SK-N-MC (cell line): ENCODE measurements around the gene FAM210A.
"Not testable (repeated sequence)": the region's sequence is repeated elsewhere in the genome, so short reads cannot be mapped to it uniquely, and the experiment has no call there.

ENCODE experiments used
- DNase-seq: peaks from one replicate; pipeline ENCODE4 v3.0.0-alpha.2; 2011; ENCODE audit warnings: low read depth, low spot score
- H3K27ac ChIP-seq: fragments of 200-600 bp; sonication (generic); 2 replicates; pipeline ENCODE4 v1.5.1; 2016; ENCODE audit warnings: mixed run types
- H3K36me3 ChIP-seq: fragments of 200-600 bp; sonication (generic); 2 replicates; pipeline ENCODE4 v1.6.1; 2017; ENCODE audit warnings: antibody characterized with exemption, low read length, mixed read lengths; ENCODE audit not compliant: insufficient read depth
- H3K4me3 ChIP-seq: fragments of 200-600 bp; sonication (generic); 2 replicates; pipeline ENCODE4 v1.5.1; 2016
- H3K9ac ChIP-seq: fragments of 200-600 bp; sonication (generic); 2 replicates; pipeline ENCODE4 v1.8.0; 2017; ENCODE audit warnings: mixed run types, mixed read lengths; ENCODE audit not compliant: insufficient read length
- H3K9me3 ChIP-seq: fragments of 200-600 bp; sonication (generic); 2 replicates; pipeline ENCODE4 v1.6.1; 2017; ENCODE audit warnings: low read depth, mild to moderate bottlenecking, antibody characterized with exemption, low read length, moderate library complexity, mixed read lengths
- EZH2 ChIP-seq: fragments of 200-600 bp; sonication (generic); IDR thresholded peaks from one replicate; pipeline ENCODE4 v1.6.1; 2017; ENCODE audit warnings: antibody characterized with exemption
- FOXP2 ChIP-seq: optimal IDR thresholded peaks from 2 replicates; pipeline ENCODE3; 2011; ENCODE audit warnings: mild to moderate bottlenecking, moderate library complexity; ENCODE audit not compliant: insufficient read depth; ENCODE audit errors: extremely low read length, control extremely low read depth
- POLR2AphosphoS5 ChIP-seq: IDR thresholded peaks from 2 replicates; pipeline ENCODE4 v1.6.1; 2012; ENCODE audit warnings: mild to moderate bottlenecking, low read depth, low read length, borderline replicate concordance

The FAM210A gene

DNA sequence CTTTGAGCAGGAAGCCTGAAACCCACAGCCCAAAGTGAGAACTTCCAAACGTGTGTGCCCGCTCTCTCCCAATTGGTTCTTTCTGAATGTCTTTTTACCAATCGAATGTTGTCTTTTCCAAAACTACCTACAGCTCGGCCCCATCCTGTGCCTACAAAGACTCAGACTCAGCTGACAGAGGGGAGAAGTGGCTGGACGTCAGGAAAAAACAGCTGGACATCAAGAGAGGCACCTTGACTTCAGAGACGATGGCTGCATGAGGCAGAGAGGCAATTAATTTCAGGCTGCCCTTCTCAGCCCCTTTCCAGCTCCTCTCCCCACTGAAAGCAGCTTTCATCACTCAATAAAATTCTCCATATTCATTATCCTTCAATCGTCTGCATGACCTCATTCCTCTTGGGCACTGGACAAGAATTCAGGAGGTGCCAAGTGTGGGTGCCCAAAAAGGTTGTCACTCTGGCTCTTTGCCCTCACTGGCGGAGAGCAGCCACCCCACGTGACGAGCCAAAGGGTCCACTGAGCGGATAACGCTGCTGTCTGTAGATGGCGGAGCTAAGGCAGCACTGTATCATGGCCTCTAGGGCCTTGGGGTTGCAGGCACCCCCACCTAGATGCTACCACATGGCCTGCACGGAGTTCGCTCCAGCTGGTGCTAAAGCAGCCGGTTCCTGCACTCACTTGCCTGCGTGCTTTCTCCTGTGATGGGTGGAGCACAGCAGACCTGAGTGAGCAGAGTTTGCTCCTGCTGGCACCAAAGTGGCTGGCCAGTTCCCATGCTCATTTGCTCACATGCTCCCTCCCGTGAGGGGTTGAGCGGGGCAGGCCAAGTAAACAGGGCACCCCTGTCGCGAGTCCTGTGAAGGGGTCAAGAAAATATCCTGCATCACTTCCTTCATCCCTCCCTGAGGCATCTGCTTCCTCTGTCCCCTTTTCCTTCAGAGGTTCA is 37.9 kb downstream of the FAM210A start:
- TF ChIP-seq FOXP2 = no peak
- no peak for TF ChIP-seq POLR2AphosphoS5
- no peak for TF ChIP-seq EZH2
- Histone ChIP-seq H3K36me3 (0 out of 2 replicates have a peak, but pooled peaks cover 9% of the 10 kb centered on the region), H3K9me3 (0 out of 2 replicates have a peak, but pooled peaks cover 4% of the 10 kb centered on the region), H3K4me3 (no peak overlapping the region), H3K27ac (no peak overlapping the region), H3K9ac (no peak overlapping the region)
- DNase-seq = no peak

- no peak overlapping the region for H3K9ac ChIP-seq
- DNase-seq = peak; percentile 59
- H3K4me3 ChIP-seq = 0 out of 2 replicates have a peak overlapping the region, but pooled peaks have one; percentile 9
- peak overlapping the region; percentile 12; the same call in 1 of the 2 replicates for H3K27ac ChIP-seq
- peaks cover 14% of the 10 kb centered on the region for H3K9me3 ChIP-seq
- peaks cover 35% of the 10 kb centered on the region for H3K36me3 ChIP-seq
- TF ChIP-seq POLR2AphosphoS5 = no peak
- TF ChIP-seq EZH2 = no peak
- TF ChIP-seq FOXP2 = no peak
Measured at GRCh38 chr18:13684546-13684945, 41.8 kb downstream of the FAM210A start.

GRCh38 chr18:13681701-13682100 is 44.7 kb downstream of the FAM210A start:
- no peak for TF ChIP-seq FOXP2
- no peak for TF ChIP-seq EZH2
- no peak for TF ChIP-seq POLR2AphosphoS5
- no peak overlapping the region for H3K4me3 ChIP-seq
- H3K9me3 ChIP-seq = peaks cover 22% of the 10 kb centered on the region
- no peak overlapping the region for H3K9ac ChIP-seq
- H3K36me3 ChIP-seq = peaks cover 41% of the 10 kb centered on the region
- H3K27ac ChIP-seq = no peak overlapping the region
- no peak for DNase-seq

DNA sequence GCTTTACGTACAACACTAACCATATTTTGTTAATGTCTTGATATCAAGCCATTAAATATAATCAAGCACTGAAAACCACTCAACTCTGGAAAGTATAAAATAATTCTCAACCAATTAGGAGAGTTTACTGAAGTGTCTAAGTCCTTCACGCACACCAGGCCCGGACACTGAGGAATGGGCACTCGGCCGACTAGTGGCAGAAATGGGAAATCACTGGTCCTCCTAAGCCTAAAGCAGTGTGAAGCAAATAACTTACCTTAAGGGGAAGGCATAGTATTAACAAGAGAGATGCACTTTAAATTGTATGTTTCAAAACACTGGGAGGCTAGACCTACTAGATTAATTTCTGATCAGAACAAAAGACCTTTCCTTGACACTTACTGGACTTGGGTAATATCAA is 45.7 kb downstream of the FAM210A start:
- no peak overlapping the region for H3K9ac ChIP-seq
- peaks cover 41% of the 10 kb centered on the region for H3K36me3 ChIP-seq
- TF ChIP-seq FOXP2 = no peak
- TF ChIP-seq EZH2 = no peak
- TF ChIP-seq POLR2AphosphoS5 = no peak
- H3K4me3 ChIP-seq = no peak overlapping the region
- H3K27ac ChIP-seq = no peak overlapping the region
- H3K9me3 ChIP-seq = peaks cover 28% of the 10 kb centered on the region
- no peak for DNase-seq

GRCh38 chr18:13677350-13677749 is 49.0 kb downstream of the FAM210A start:
- not testable (repeated sequence) for DNase-seq, H3K9ac ChIP-seq, H3K27ac ChIP-seq, H3K4me3 ChIP-seq
- Histone ChIP-seq H3K36me3 (peaks cover 36% of the 10 kb centered on the region), H3K9me3 (peaks cover 26% of the 10 kb centered on the region)

GRCh38 chr18:13676471-13676870 is 49.9 kb downstream of the FAM210A start:
- peak overlapping the region; percentile 23 for H3K9ac ChIP-seq
- DNase-seq = no peak
- peak overlapping the region; percentile 99 for H3K27ac ChIP-seq

DNA sequence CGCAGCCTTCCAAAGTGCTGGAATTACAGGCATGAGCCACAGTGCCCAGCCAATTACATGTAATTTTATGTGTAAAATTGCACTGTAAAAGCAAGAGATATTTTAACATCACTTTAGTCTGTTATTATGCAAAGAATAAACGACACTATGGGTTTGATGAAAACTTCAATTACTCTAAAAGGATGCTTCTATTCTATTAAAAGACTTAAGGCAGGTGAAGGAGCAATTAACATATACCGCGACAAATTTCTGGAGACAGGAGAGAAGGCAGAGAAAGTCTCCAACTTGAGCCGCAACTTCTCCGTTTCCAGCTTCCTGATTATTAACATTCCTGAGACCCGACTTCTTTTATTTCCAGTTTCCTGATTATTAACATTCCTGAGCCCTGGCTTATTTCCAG is 53.7 kb downstream of the FAM210A start:
- no peak for TF ChIP-seq POLR2AphosphoS5
- no peak for TF ChIP-seq FOXP2
- no peak for TF ChIP-seq EZH2
- no peak overlapping the region for H3K9ac ChIP-seq
- no peak overlapping the region for H3K4me3 ChIP-seq
- no peak for DNase-seq
- peaks cover 9% of the 10 kb centered on the region; the same call in 1 of the 2 replicates for H3K9me3 ChIP-seq
- H3K36me3 ChIP-seq = peaks cover 41% of the 10 kb centered on the region
- peak overlapping the region; percentile 97 for H3K27ac ChIP-seq

More at GRCh38 chr18:13676471-13676870, 49.9 kb downstream of the FAM210A start:
- TF ChIP-seq EZH2 = no peak
- TF ChIP-seq FOXP2 = no peak
- TF ChIP-seq POLR2AphosphoS5 = no peak
- Histone ChIP-seq H3K9me3 (peaks cover 26% of the 10 kb centered on the region), H3K4me3 (peak overlapping the region; percentile 33; the same call in 1 of the 2 replicates), H3K36me3 (peaks cover 35% of the 10 kb centered on the region)

DNA sequence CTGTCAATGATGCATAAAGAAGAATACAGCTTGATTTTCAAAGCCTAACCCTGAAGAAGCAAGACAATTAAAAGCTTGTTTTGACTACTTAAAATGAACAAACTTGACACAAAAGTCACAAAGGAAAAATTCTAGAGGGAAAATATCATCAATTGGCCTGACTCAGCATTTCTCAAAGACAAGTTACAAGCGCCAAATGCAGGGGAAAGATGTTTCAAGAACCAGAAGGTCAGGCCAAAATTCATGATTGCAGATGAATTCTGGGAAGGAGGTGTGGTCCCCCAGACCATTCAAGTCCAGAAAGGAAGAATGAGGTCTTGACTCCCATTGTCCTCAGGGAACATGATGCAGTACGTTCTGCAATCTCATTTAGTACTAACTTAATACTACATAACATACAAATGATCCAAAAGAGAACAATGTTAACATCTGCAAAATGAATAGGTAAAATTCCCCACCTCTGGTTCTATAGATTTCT is 64.5 kb downstream of the FAM210A start:
- Histone ChIP-seq H3K9ac (no peak overlapping the region), H3K27ac (peak overlapping the region; percentile 26), H3K9me3 (no peaks in the 10 kb centered on the region), H3K4me3 (no peak overlapping the region), H3K36me3 (peaks cover 22% of the 10 kb centered on the region)
- no peak for TF ChIP-seq FOXP2
- TF ChIP-seq POLR2AphosphoS5 = no peak
- TF ChIP-seq EZH2 = no peak
- no peak for DNase-seq
